GM12878 (cell line): ENCODE results near the gene LFNG. TPM values are rescaled to one million over a fixed set of nuclear protein-coding genes. Genes with fewer than 3 reads are reported as not detected.

ENCODE experiments used
- ATAC-seq: fragments of 200-7000 bp; cut with Tn5 transposase; 3 replicates; pipeline ENCODE4 v1.9.1; 2020; ENCODE audit warnings: mild to moderate bottlenecking, moderate library complexity
- BruUV-seq: library from RNA; stranded (reverse); fragments of 400-500 nt; replicated peaks from 2 replicates; lab custom pipeline; 2021; lab: Mats Ljungman, UMichigan
- CTCF ChIA-PET: fragments of 300-600 bp; sonication (Branson Sonifier 250); formaldehyde crosslinking; extraction: SDS; loops from one replicate; lab custom pipeline; 2021; ENCODE audit warnings: inconsistent platforms; lab: Yijun Ruan, JAX
- POLR2A ChIA-PET: fragments of 350-600 bp; formaldehyde crosslinking; extraction: SDS; loops from one replicate; lab custom pipeline; 2021; ENCODE audit warnings: inconsistent platforms; lab: Charles Lee
- RAD21 ChIA-PET: fragments of 300-600 bp; sonication (Branson Sonifier 250); formaldehyde crosslinking; loops from one replicate; lab custom pipeline; 2023; ENCODE audit warnings: antibody characterized with exemption; ENCODE audit not compliant: unreplicated experiment; lab: Charles Lee
- SMC1A ChIA-PET: fragments of 300-600 bp; sonication (Branson Sonifier 250); formaldehyde crosslinking; loops from one replicate; lab custom pipeline; 2023; ENCODE audit not compliant: unreplicated experiment, uncharacterized antibody; lab: Charles Lee
- DNase-seq: peaks from one replicate; pipeline ENCODE4 v3.0.0-alpha.2; 2011; ENCODE audit warnings: low read depth, low spot score
- FAIRE-seq: peaks from 3 replicates; lab custom pipeline; 2011; peaks lifted over from hg19 to GRCh38; lab: Jason Lieb, UNC
- H2AFZ ChIP-seq: 2 replicates; pipeline ENCODE4 v1.6.0; 2011; ENCODE audit warnings: low read depth, low read length, control low read depth; ENCODE audit not compliant: control insufficient read depth
- H3K27ac ChIP-seq: 2 replicates; pipeline ENCODE4 v1.5.1; 2011; ENCODE audit warnings: control low read depth; ENCODE audit not compliant: control insufficient read depth, insufficient read depth
- H3K27me3 ChIP-seq, 2 experiments: replicated peaks in 1 of 2; 2 replicates each; pipeline versions ENCODE4 v1.6.0 to v1.6.1; 2011; ENCODE audit warnings: low read length in 1 of 2; ENCODE audit not compliant: control insufficient read depth in 2 of 2, insufficient read depth in 2 of 2
- H3K36me3 ChIP-seq, 2 experiments: 2 replicates each; pipeline ENCODE4 v1.5.1; 2011; ENCODE audit warnings: low read length in 1 of 2; ENCODE audit not compliant: control insufficient read depth in 2 of 2, insufficient read depth in 2 of 2
- H3K4me1 ChIP-seq: 2 replicates; pipeline ENCODE4 v1.6.1; 2011; ENCODE audit warnings: mild to moderate bottlenecking, low read length, moderate library complexity, mixed read lengths; ENCODE audit not compliant: control insufficient read depth, insufficient read depth
- H3K4me2 ChIP-seq: 2 replicates; pipeline ENCODE4 v1.6.0; 2011; ENCODE audit warnings: control low read depth; ENCODE audit not compliant: control insufficient read depth, insufficient read depth
- H3K4me3 ChIP-seq: fragments of 200-600 bp; sonication (generic); 2 replicates; pipeline ENCODE4 v1.5.1; 2016
- H3K79me2 ChIP-seq: 2 replicates; pipeline ENCODE4 v1.6.0; 2011; ENCODE audit warnings: low read length; ENCODE audit not compliant: control insufficient read depth, insufficient read depth
- H3K9ac ChIP-seq: 2 replicates; pipeline ENCODE4 v1.8.0; 2011; ENCODE audit warnings: low read length, control low read depth, mixed read lengths; ENCODE audit not compliant: control insufficient read depth, insufficient read depth
- H3K9me3 ChIP-seq: replicated peaks from 3 replicates; pipeline ENCODE4 v1.5.1; 2011; ENCODE audit warnings: mild to moderate bottlenecking, low read length; ENCODE audit not compliant: control insufficient read depth, insufficient read depth
- H4K20me1 ChIP-seq: 2 replicates; pipeline ENCODE4 v1.6.0; 2011; ENCODE audit not compliant: control insufficient read depth, insufficient read depth
- BMI1 ChIP-seq: fragments of 450-650 bp; IDR thresholded peaks from 2 replicates; pipeline ENCODE4 v1.6.1; 2016; ENCODE audit warnings: mild to moderate bottlenecking, moderate library complexity, borderline replicate concordance
- ESRRA ChIP-seq: IDR thresholded peaks from 2 replicates; pipeline ENCODE4 v1.6.1; 2012; ENCODE audit warnings: mild to moderate bottlenecking, low read length, improper control_type of control experiment
- FOXM1 ChIP-seq: IDR thresholded peaks from 2 replicates; pipeline ENCODE4 v1.6.1; 2012; ENCODE audit warnings: low read depth, mild to moderate bottlenecking, inconsistent platforms, low read length, moderate library complexity
- MEF2B ChIP-seq: fragments of 450-650 bp; IDR thresholded peaks from 2 replicates; pipeline ENCODE4 v1.6.1; 2018; ENCODE audit warnings: mild to moderate bottlenecking, moderate library complexity; ENCODE audit not compliant: partially characterized antibody, poor library complexity, severe bottlenecking
- RUNX3 ChIP-seq: IDR thresholded peaks from 2 replicates; pipeline ENCODE4 v1.6.1; 2012; ENCODE audit warnings: low read length, inconsistent platforms
- SIN3A ChIP-seq: IDR thresholded peaks from 2 replicates; pipeline ENCODE4 v1.6.1; 2012; ENCODE audit warnings: low read depth, low read length, improper control_type of control experiment
- SMAD1 ChIP-seq: fragments of 450-650 bp; IDR thresholded peaks from 2 replicates; pipeline ENCODE4 v1.6.1; 2018; ENCODE audit warnings: mild to moderate bottlenecking, low read depth; ENCODE audit not compliant: partially characterized antibody
- SUZ12 ChIP-seq: fragments of 200-600 bp; sonication (generic); IDR thresholded peaks from one replicate; pipeline ENCODE4 v1.6.1; 2018; ENCODE audit warnings: antibody characterized with exemption, mild to moderate bottlenecking; ENCODE audit not compliant: unreplicated experiment
- WRNIP1 ChIP-seq: IDR thresholded peaks from 2 replicates; pipeline ENCODE4 v1.6.1; 2011; ENCODE audit warnings: low read depth, low read length, improper control_type of control experiment, borderline replicate concordance
- ZNF217 ChIP-seq: fragments of 450-650 bp; IDR thresholded peaks from 2 replicates; pipeline ENCODE4 v1.6.1; 2017; ENCODE audit warnings: antibody characterized with exemption, mild to moderate bottlenecking
- ZNF622 ChIP-seq: fragments of 450-650 bp; IDR thresholded peaks from 2 replicates; pipeline ENCODE4 v1.6.1; 2017; ENCODE audit warnings: mild to moderate bottlenecking, inconsistent platforms
- WGBS: methylation state at CpG from one replicate; pipeline ENCODE4 v1.1.6; 2016; ENCODE audit warnings: low lambda C conversion rate; ENCODE audit not compliant: insufficient replicate concordance, insufficient coverage; ENCODE audit errors: missing lambda C conversion rate; 5-methylcytosine and 5-hydroxymethylcytosine counted together
- in situ Hi-C: fragments of 300-500 bp; cut with MboI; formaldehyde crosslinking; loops from 9 replicates; pipeline ENCODE4 v1.14.3; 2018; ENCODE audit warnings: mixed read lengths
- intact Hi-C: fragments of 100-400 bp; cut with micrococcal nuclease; formaldehyde crosslinking; loops from one replicate; pipeline ENCODE4 v1.14.2; 2022; ENCODE audit not compliant: unreplicated experiment
- polyA plus RNA-seq, 11 experiments: library from polyadenylated mRNA; depleted of rRNA in 4 of 11; unstranded in 6 of 11; stranded (reverse) in 5 of 11; fragments of >200 nt; fragmentation: Nextera tagmentation in 4 of 11; fragmentation: Illumina TruSeq in 1 of 11; extraction: Ambion mirVana in 4 of 11; extraction: Trizol in 1 of 11; gene quantifications; 1 replicate in 1 of 11; 2 replicates in 10 of 11; pipeline versions ENCODE4 v1.2.1 to v1.2.3, GENCODE V29; 2011 to 2016; ENCODE audit warnings: inconsistent platforms in 2 of 11, missing spikeins in 2 of 11, low read depth in 1 of 11
- total RNA-seq, 4 experiments: library from RNA; depleted of rRNA in 3 of 4; stranded (reverse); fragments of >200 nt in 3 of 4; fragmentation: Illumina TruSeq in 1 of 4; extraction: Trizol in 1 of 4; gene quantifications; 2 replicates each; pipeline versions ENCODE4 v1.2.1 to v1.2.3, GENCODE V29; 2013 to 2021

LFNG gene
- total and polyA plus RNA-seq, 10 of the 15 experiments (the other 5 are each of a cell fraction or from before 2014, with no cell fraction given), result 0.09 to 0.68 (median 0.33) TPM; not detected in 2

GRCh38 chr7:2497065-2497464 lies 22.5 kb upstream of the LFNG start:
- Histone ChIP-seq H3K9me3 (no peaks in the 10 kb centered on the region), H3K4me3 (no peak overlapping the region), H2AFZ (no peak overlapping the region), H3K27ac (no peak overlapping the region), H3K79me2 (no peaks in the 10 kb centered on the region), H3K27me3 (peaks cover 0 to 1% of the 10 kb centered on the region in 2 experiments; a peak in 1 of 4 replicates), H4K20me1 (no peaks in the 10 kb centered on the region), H3K36me3 (no peaks in the 10 kb centered on the region), H3K4me1 (no peaks in the 10 kb centered on the region), H3K9ac (no peak overlapping the region), H3K4me2 (no peak overlapping the region)
- ChIA-PET POLR2A (no interaction called here), SMC1A (no interaction called here), CTCF (no interaction called here), RAD21 (no interaction called here)
- TF ChIP-seq RUNX3, result no peak
- TF ChIP-seq FOXM1, result no peak
- TF ChIP-seq ZNF622, result no peak
- TF ChIP-seq SMAD1, result no peak
- no peak for TF ChIP-seq ESRRA
- TF ChIP-seq MEF2B, result no peak
- no peak for TF ChIP-seq ZNF217
- no peak for TF ChIP-seq SUZ12
- TF ChIP-seq SIN3A, result no peak
- no peak for TF ChIP-seq WRNIP1
- no peak for TF ChIP-seq BMI1
- intact Hi-C loops, result no loop called here
- 66% methylated on average over 3 of the region's 3 CpGs for WGBS
- no TSS peak for BruUV-seq
- ATAC-seq (no peak), DNase-seq (no peak), FAIRE-seq (no peak)
- in situ Hi-C loops, result no loop called here
